Caki2 (cell line): ENCODE data around the gene CFAP299. TPM values are rescaled to one million over a fixed set of nuclear protein-coding genes. Genes with fewer than 3 reads are reported as not detected.

Experiments
- DNase-seq: peaks from one replicate; pipeline ENCODE4 v3.0.0-alpha.2; 2015; ENCODE audit warnings: low read depth
- in situ Hi-C: cut with HindIII; loops from 2 replicates; pipeline ENCODE4 v1.10.0; 2016; ENCODE audit warnings: low sequenced_read_pairs, low pct_unique_long_range_greater_than_20kb, mixed read lengths
- total RNA-seq: library from RNA; depleted of rRNA; stranded (reverse); fragments of >200 nt; shearing (Covaris generic); gene quantifications from 2 replicates; pipeline ENCODE4 v1.2.3, GENCODE V29; 2014; ENCODE audit warnings: low replicate concordance

CFAP299 gene
- total RNA-seq, 1 experiment from 2014 or later: not detected

- DNase-seq: no peak
- in situ Hi-C loops: no loop called here
Observed at GRCh38 chr4:80463509-80463908, 128.0 kb downstream of the CFAP299 start.

- in situ Hi-C loops: no loop called here
- no peak for DNase-seq
Observed at GRCh38 chr4:80465238-80465637, 129.7 kb downstream of the CFAP299 start.

GRCh38 chr4:80465736-80466135 is 130.2 kb downstream of the CFAP299 start:
- in situ Hi-C loops: no loop called here

DNA sequence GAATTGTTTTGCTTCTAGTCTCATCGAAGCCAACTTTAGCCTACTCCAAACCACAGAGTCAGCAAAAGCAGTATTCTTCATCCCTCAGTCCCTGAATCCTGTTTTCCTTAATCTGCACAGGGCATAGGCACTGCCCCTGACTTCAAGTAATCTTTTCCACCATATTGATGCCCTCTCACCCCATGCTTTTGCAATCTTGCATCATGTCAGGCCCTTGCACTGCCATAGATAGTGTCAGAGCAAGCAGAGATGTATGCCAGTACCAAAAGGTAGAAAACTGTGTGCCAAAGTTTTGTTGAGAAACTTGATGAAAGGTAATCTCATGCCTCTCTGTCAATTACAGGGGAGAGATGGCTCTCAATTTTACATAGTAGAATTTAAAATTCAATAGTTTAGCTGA is 131.1 kb downstream of the CFAP299 start:
- in situ Hi-C loops: no loop called here
- no peak for DNase-seq

More at GRCh38 chr4:80465736-80466135, 130.2 kb downstream of the CFAP299 start:
- no peak for DNase-seq

GRCh38 chr4:80471756-80472155 is 136.2 kb downstream of the CFAP299 start:
- peak; percentile 15 for DNase-seq
- in situ Hi-C loops: no loop called here

DNA sequence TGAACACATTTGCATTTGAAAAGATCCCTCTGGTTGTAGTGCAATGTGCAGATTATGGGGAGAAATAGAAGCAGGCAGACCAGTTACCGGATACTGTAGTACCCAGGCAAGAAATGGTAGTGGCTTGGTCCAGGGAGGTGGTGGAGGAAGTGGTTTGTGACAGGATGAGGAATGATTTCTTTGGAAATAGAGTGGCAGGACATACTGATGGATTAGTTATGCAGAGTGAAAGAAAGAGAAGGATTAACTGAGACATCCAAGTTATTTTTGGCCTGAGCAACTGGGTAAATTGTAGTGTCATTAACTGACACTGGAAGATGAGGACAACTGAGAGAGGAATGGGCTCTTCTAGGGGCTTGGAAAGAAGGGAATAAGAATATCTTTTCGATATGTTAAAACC is 139.7 kb downstream of the CFAP299 start:
- in situ Hi-C loops: no loop called here
- DNase-seq: no peak

GRCh38 chr4:80475798-80476197 is 140.3 kb downstream of the CFAP299 start:
- no peak for DNase-seq
- in situ Hi-C loops: no loop called here

DNA sequence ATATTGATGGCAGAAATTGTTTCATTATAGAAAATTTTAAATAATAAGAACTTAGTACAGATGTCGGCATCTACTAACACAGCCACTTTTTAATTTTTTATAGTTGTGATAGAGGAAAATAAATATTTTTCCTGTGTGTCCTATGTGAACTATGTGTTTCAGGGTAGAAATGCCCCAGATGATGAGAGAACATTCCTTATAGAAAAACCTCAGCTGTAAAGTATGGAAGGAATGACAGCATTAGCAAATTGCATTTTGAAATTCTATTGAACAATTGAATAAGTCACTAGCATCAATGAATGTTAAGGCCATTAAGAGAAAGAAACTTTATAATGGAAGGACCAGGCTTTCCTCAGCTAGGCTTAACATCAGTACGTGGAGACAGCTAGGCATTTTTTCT is 149.2 kb downstream of the CFAP299 start:
- no peak for DNase-seq
- in situ Hi-C loops: no loop called here

- in situ Hi-C loops: no loop called here
- DNase-seq: no peak
Observed at GRCh38 chr4:80486603-80487002, 151.1 kb downstream of the CFAP299 start.

DNA sequence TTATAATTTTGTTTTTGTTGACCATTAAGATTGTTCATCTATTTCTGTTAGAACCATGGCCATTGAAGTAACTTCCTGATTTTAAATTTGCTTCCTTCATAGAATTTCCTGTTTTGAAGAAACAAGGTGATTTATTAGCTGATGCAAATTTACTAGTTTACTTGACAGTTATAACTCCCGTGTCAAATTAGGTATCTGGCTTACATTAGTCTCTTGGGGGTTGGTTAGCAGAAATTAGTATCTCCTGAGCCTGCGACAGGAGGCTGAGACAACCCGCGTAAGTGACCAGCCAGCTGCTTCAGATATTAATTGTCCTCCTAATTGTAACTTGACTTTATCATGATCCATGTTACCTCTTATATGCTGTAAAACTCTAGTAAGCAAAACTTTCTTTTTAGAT is 154.3 kb downstream of the CFAP299 start:
- no peak for DNase-seq
- in situ Hi-C loops: no loop called here

DNA sequence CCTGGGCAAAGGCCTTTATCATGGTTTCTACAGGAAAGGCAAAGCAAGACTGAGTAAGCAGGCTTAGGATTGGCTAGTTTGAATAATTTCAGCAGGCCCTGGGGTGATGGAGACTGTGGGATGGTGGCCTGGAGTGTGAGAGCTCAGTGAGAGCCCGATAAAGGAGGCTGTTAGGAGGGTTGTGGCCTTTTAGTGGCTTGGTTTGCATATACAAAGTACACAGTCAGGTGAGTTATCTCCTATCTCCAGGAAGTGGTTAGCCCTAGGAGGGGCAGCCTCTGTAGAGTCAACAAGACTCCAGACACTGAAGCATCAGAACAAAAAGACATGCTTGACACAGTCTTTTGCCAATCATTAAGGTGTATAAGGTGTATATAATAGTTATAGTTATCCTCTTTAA is 157.2 kb downstream of the CFAP299 start:
- in situ Hi-C loops: no loop called here
- no peak for DNase-seq

DNA sequence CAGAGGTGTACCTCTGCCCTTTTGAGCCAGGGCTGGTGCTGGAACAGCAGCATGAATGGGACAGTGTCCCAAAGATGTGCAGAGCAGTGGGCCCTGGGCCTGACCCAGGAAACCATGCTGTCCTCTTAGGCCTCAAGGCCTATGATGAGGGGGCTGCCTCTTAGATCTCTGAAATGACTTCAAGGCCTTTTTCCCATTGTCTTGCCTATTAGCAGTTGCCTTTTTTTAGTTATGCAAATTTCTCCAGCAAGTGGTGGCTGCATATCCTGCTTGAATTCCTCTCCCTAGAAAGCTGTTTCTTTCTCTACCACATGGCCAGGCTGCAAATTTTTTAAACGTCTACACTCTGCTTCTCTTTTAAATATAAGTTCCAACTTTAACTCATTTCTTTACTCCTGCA is 160.3 kb downstream of the CFAP299 start:
- in situ Hi-C loops: no loop called here
- no peak for DNase-seq

GRCh38 chr4:80498725-80499124 is 163.2 kb downstream of the CFAP299 start:
- no peak for DNase-seq
- in situ Hi-C loops: no loop called here

DNA sequence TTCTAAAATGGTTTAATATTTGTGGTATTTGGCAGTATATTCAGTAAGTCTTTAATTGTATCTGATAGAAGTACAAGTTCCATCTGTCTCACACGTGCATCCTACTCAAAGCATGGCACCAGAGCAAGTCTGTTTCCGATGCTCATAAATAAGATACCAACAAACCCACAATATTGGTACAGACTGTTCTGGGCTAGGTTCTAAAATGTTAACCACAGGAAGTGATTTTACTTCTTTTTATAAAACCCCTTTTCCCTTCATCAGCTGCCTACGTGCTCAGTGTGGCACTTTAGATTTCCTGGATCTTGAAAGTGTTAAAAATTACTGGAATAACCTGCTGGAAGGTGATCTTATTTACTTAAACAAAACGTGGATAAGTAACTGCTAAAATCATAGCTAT is 165.1 kb downstream of the CFAP299 start:
- DNase-seq: no peak
- in situ Hi-C loops: no loop called here

DNA sequence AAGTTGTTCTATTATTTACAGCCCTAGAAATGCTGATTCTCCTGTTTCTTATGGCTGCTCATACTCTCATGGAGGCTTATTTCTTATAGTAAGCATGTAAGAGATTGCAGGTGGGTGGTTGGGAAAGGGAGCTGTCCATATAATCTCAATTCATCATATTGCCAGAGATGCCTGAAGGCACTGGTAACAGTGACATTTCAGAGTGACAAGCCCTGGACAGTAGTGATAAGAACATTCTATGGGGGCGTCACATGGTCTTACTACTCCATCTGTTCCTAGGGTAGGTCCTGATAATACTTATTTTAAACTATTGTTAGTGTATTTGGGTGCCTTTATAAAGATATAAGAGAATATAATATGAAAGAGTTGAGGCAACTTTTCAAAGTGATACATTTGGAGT is 171.5 kb downstream of the CFAP299 start:
- DNase-seq: no peak
- in situ Hi-C loops: no loop called here

GRCh38 chr4:80507507-80507906 is 172.0 kb downstream of the CFAP299 start:
- no peak for DNase-seq
- in situ Hi-C loops: no loop called here

DNA sequence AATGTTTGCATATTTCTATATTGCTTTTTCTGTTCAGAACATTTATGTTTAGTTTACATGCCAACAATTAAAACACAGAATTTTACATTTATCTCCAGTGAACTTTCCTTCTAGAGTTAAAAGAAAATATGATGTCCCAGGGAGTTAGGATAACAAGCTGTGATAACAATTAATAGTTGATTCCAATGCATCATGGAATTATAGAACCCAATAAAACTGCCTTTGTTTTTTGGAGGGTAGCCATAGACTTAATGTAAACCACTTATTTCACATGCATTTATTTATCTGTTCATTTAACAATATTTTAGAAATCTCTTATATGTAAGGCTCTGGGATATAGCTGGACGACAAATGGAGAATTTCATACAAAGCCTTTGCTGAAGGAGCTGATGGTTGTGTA is 180.0 kb downstream of the CFAP299 start:
- no peak for DNase-seq
- in situ Hi-C loops: no loop called here

GRCh38 chr4:80521438-80521837 is 185.9 kb downstream of the CFAP299 start:
- DNase-seq: no peak
- in situ Hi-C loops: no loop called here

DNA sequence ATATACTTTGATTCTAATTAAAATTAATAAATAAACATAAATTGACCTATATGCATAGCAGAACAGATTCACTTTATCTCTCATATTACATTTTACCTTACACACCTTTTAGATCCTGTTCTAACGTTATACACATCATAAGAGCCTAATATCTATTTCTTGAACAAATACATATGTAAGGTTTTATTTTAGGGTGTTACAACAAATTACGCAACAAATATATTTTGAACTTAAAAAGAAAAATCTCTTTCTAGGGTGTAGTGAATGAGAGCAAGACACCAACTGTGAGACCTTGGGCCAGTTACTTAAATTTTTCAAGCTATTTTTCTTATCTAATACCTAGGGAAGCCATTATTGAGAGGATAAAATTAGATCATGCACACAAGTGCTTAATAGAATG is 191.2 kb downstream of the CFAP299 start:
- DNase-seq: no peak
- in situ Hi-C loops: no loop called here

GRCh38 chr4:80529026-80529425 is 193.5 kb downstream of the CFAP299 start:
- in situ Hi-C loops: no loop called here

GRCh38 chr4:80532674-80533333 is 197.3 kb downstream of the CFAP299 start:
- in situ Hi-C loops: no loop called here
- DNase-seq: no peak

More at GRCh38 chr4:80529026-80529425, 193.5 kb downstream of the CFAP299 start:
- DNase-seq: no peak
